ENCODE data around the gene QSOX1.

DNA sequence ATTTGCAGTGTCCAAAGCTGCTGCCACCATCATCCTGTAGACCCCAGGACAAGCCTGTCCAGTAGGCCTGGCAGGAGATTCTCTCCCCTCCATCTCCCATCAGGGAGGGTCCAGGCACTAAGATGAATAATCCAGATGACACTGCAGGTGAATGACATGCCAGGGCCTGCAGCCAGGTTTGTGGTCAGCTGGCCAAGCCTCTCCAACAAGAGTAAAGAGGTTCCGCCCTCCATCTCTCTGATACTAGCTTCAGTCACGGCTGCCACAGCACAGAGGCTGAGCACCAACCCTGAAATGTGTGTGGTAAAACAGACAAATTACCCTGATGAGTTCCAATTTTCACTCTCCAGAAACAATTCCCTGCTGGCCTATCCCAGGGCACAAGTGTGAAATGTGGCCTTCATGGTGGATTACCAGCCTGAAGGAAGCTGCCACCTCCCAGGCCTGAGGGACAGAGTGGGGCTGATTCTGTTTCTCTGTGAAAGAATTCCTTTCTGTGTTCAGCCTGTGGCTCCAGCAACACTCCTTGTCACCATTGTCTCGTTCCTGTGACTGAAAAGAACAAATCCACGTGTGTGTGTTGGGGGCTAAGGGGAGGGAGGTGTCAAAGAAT, 55.4 kb downstream of the QSOX1 start:
- TF ChIP-seq, protein P1, sequence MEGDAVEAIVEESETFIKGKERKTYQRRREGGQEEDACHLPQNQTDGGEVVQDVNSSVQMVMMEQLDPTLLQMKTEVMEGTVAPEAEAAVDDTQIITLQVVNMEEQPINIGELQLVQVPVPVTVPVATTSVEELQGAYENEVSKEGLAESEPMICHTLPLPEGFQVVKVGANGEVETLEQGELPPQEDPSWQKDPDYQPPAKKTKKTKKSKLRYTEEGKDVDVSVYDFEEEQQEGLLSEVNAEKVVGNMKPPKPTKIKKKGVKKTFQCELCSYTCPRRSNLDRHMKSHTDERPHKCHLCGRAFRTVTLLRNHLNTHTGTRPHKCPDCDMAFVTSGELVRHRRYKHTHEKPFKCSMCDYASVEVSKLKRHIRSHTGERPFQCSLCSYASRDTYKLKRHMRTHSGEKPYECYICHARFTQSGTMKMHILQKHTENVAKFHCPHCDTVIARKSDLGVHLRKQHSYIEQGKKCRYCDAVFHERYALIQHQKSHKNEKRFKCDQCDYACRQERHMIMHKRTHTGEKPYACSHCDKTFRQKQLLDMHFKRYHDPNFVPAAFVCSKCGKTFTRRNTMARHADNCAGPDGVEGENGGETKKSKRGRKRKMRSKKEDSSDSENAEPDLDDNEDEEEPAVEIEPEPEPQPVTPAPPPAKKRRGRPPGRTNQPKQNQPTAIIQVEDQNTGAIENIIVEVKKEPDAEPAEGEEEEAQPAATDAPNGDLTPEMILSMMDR (IDR thresholded peaks at IDR 0.05) = no peak
- no peak for TF ChIP-seq EP300 (IDR thresholded peaks at IDR 0.05)
- no peak for TF ChIP-seq POLR2AphosphoS5 (IDR thresholded peaks at IDR 0.05)
- TF ChIP-seq POLR2A (IDR thresholded peaks at IDR 0.05; ENCODE audit: low read depth) = no peak

Measured in esophagus muscularis mucosa (tissue), 4 donors.